CD4-positive, alpha-beta T cell treated with Interleukin-17A for 1 hour (primary cell): ENCODE measurements around the gene NCAPG2.

Experiments
- DNase-seq: peaks from one replicate; pipeline ENCODE4 v3.0.0-alpha.2; 2020

Gene NCAPG2

GRCh38 chr7:158591944-158592343, 112.7 kb downstream of the NCAPG2 start:
- no peak for DNase-seq

DNA sequence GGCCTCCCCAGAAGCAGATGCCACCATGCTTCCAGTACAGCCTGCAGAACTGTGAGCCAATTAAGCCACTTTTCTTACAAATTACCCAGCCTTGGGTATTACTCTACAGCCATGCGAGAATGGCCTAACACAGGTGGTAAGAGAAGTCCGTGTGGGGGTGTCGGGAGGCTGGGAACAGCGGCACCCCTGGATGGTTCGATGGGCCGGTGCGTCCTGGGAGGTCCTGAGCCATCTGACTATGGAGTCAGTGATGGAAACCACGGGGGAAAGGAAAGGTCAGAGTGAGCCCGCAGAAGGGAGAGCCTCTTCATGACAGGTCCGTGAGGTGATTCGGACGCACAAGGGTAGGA, 114.4 kb downstream of the NCAPG2 start:
- no peak for DNase-seq

DNA sequence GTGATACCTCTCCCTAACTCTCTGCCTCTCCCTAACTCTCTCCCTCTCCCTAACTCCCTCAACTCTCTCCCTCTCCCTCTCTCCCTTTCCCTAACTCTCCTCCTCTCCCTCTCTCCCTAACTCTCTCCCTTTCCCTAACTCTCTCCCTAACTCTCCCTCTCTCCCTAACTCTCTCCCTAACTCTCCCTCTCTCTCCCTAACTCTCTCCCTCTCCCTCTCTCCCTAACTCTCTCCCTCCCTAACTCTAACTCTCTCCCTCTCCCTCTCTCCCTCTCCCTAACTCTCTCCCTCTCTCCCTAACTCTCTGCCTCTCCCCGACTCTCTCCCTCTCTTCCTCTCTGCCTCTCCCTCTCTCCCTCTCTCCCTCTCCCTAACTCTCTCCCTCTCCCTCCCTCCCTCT, 115.0 kb downstream of the NCAPG2 start:
- no peak for DNase-seq

DNA sequence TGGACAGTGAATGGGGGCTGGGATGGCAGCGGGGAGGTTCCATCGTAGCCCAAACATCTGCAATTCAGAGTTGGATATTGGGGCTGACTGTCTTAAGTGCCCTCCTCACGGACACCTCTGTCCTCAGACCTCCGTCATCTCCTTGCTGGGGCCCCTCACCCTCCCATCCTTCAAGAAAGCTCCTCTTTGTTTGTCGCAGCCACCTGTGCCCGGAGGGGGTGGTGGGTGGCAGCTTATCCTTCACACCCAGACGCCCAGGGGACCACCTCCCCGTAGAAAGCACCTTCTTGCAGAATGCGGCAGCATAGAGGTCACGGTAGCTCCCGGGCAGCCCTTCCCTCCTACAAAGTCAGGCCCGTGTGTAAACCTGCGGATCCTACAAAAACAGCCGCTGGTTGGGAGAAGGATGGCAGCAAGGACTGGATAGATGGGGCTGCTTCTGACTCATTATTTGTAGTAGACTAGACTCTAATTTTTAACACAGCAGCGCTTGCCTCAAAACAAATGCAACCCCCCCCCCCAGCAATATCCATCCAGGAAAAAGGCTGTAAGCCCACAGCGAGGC, 115.6 kb downstream of the NCAPG2 start:
- no peak for DNase-seq

- no peak for DNase-seq
Measured at GRCh38 chr7:158588085-158588877, 116.3 kb downstream of the NCAPG2 start.

DNA sequence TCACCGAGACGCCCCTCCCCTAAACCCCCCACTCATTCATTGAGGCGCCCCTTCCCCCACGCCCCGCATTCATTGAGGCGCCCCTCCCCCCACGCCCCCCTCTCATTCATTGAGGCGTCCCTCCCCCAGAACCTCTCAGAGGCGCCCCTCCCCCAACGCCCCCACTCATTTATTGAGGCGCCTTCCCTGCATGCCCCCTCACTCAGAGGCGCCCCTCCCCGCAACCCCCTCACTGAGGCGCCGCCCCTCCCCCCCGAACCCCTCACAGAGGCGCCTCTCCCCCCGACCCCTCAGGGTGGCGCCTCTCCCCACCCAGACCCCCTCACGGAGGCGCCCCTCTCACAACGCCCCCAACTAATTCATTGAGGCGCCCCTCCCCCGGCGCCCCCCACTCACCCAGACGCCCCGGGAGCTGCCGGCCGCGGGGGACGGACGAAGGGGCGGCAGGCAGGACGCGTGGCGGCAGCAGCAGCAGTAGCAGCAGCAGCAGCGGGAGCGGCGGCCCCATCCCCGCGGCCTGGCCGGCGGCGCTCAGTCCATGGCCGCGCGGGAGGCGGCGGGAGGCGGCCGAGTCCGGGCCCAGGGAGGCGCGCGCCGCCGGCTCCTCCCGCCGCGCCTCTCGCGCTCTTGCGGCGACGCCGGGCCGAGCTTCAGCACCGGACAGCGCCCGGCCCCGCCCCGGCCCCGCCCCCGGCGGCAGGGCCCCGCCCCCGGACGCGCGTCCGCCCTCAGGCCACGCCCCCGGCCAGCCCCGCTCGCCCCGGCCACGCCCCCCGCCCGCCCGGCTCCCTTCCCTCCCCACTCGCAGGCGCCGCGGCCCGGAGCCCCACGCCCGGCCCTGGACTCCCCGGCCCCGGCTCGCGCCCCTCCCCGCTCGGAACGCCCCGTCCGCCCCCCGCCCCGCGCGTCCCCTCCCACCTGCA, 117.2 kb downstream of the NCAPG2 start, which contains the start of gene PTPRN2:
Gene PTPRN2 (minus strand): TSS at position 662 of the 923 bp plus-strand sequence.
- peak; percentile 36 for DNase-seq

DNA sequence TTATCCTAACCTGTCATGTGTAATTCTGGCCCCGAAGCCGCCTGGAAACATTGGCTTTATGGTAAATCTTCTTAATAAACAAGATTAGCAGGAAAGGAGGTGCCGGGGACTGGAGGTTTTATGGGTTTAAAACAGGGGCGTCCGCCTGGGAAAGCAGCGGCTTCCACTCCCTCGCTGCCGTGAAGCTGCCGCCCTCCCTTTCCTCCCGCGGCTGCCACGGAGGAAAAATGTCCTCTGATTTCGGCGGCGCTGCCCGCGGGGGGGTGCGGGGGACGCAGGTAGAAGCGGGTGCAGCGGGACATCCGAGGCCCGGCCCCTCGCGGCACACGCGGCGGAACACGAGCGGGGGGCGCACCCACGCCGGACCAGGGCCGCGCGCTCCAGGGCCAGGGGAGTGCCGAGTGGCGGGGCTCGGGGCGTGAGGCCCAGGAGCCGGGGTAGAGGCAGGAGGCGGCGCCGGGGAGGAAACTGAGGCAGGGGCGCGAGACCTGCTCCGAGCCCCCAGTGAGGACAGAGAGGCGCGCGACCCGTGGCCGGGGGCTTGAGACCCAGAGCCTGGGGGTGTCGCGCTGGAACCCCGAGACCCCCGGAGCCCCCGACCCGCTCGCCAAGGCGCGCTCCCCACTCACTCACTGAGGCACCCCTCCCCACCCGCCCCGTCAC, 118.0 kb downstream of the NCAPG2 start:
- no peak for DNase-seq

- no peak for DNase-seq
Measured at GRCh38 chr7:158585721-158586498, 118.7 kb downstream of the NCAPG2 start.

DNA sequence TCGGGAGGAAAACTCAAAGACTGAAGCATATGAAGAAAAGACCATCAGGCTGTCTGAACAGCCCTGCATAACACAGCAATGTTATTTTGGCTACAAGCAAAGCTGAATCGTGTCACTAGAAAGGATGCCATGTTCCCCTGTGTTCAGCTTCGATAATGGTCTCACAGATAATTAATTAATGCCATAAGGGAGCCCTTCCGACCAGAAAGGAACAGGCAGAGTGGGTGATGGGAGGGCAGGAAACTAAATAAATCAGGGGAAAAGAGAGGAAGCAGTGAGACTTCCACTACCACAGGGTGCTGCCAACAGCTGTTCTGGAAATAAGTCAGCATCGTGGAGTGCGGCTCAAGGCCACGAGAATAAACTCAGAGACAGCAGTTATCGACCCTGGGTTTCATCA, 120.2 kb downstream of the NCAPG2 start:
- no peak for DNase-seq

DNA sequence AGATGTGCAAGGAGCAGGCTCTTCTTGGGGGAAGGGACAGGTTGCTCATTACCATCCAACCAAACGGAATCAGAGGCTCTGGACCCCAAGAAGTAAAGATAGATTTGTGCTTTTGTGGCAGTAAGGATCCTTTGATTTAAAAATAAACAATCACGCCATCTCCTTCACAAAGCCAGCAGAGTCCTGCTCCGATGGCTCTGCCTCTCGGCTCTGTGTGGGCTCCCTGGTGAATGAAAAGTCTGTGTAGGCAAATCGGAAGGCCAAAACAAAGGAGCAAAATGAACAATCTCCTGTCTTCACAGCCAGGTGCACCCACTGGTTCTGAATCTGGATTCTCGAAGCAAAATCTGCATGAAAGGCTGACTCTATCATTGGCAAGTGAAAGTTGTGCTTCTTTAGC, 120.8 kb downstream of the NCAPG2 start:
- no peak for DNase-seq

DNA sequence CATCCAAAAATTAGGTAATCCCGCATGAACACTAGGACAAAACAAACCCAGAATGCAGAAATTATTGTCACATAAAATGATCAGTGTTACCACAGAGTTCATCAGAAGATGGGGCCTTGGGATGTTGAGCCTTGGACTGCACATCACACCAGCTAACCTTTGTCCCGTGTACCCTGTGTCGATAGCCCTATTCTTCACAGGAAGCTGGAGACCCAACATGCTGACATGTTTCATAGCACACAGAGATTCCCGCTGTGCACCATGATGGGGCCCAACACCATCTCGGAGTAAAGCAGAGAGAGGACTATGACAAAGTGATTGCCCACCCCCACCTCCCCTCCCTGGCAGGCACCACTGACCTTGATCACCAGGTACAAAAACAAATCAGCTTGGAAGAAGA, 121.5 kb downstream of the NCAPG2 start:
- no peak for DNase-seq

DNA sequence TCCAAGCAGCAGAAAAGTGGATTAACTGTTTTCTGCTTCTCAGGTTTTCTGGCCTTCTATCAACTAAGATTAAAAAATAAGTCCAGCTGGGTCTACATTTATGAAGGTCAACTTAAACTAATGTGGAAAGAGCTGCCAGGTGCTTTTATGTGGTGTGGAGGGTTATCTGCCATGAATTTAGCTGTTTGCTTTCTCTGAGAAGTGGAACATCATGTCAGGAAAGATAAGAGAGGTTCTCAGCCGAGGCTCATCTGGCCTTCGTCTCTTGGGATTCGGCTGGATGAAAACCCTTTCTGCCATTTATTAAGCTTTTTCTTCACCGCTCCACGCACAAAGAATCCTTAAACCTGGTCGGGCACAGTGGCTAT, 122.5 kb downstream of the NCAPG2 start:
- DNase-seq, result no peak

GRCh38 chr7:158581440-158582088, 123.0 kb downstream of the NCAPG2 start:
- no peak for DNase-seq
